NCI-H345 treated with DMSO at 0.1 percent for 48 hours (cell line): ENCODE results near the gene TASL.
"Not testable (repeated sequence)": the region's sequence is repeated elsewhere in the genome, so short reads cannot be mapped to it uniquely, and the experiment has no call there.

Experiments
- DNase-seq: peaks from one replicate; lab custom pipeline; 2025; ENCODE audit not compliant: unreplicated experiment; lab: John Stamatoyannopoulos, UW

Gene TASL

GRCh38 chrX:30580641-30581040, 3.1 kb upstream of the TASL start:
- DNase-seq: no peak

- DNase-seq: no peak
Measured at GRCh38 chrX:30576881-30577280, 685 bp downstream of the TASL start.

GRCh38 chrX:30573125-30573524, 4.4 kb downstream of the TASL start:
- no peak for DNase-seq

- DNase-seq: no peak
Measured at GRCh38 chrX:30572678-30573077, 4.9 kb downstream of the TASL start.

- no peak for DNase-seq
Measured at GRCh38 chrX:30572004-30572403, 5.6 kb downstream of the TASL start.

GRCh38 chrX:30570505-30570904, 7.1 kb downstream of the TASL start:
- no peak for DNase-seq

- DNase-seq: no peak
Measured at GRCh38 chrX:30568136-30568535, 9.4 kb downstream of the TASL start.

- DNase-seq: not testable (repeated sequence)
Measured at GRCh38 chrX:30563070-30563469, 14.5 kb downstream of the TASL start.

- no peak for DNase-seq
Measured at GRCh38 chrX:30561191-30561590, 16.4 kb downstream of the TASL start.

GRCh38 chrX:30538271-30538670, 39.3 kb downstream of the TASL start:
- DNase-seq: no peak

GRCh38 chrX:30533835-30534234, 43.7 kb downstream of the TASL start:
- no peak for DNase-seq

GRCh38 chrX:30533266-30533665, 44.3 kb downstream of the TASL start:
- no peak for DNase-seq

- no peak for DNase-seq
Measured at GRCh38 chrX:30530606-30531005, 47.0 kb downstream of the TASL start.

GRCh38 chrX:30525732-30526131, 51.8 kb downstream of the TASL start:
- no peak for DNase-seq

GRCh38 chrX:30521440-30522182, 56.0 kb downstream of the TASL start:
- no peak for DNase-seq

- no peak for DNase-seq
Measured at GRCh38 chrX:30513284-30513683, 64.3 kb downstream of the TASL start.
